T follicular helper cell (primary cell): ENCODE measurements around the gene TRNP1.
"Not testable (repeated sequence)": the region's sequence is repeated elsewhere in the genome, so short reads cannot be mapped to it uniquely, and the experiment has no call there.

ENCODE experiments used
- DNase-seq: peaks from one replicate; pipeline ENCODE4 v3.0.0-alpha.2; 2020; ENCODE audit warnings: low read depth

Gene TRNP1

DNA sequence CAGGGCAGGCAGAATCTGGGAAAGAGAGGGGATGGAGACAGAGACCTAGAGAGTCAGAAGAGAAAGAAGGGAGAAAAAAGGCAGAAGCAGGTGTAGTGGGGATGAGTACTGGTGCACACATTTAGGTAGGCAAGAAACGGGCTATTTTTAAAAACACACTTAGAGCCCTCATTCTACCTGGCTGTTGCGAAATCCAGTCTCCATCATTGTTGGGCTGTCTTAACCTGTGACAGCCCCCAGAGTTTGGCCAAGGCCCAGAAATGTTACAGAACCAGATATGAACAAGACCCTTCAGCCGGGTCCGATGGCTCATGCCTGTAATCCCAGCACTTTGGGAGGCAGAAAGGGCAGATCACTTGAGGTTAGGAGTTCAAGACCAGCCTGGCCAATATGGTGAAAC lies 20.7 kb upstream of the TRNP1 start:
- DNase-seq, result no peak

- no peak for DNase-seq
These were observed 16.6 kb upstream of the TRNP1 start for GRCh38 chr1:26976621-26977510.

DNA sequence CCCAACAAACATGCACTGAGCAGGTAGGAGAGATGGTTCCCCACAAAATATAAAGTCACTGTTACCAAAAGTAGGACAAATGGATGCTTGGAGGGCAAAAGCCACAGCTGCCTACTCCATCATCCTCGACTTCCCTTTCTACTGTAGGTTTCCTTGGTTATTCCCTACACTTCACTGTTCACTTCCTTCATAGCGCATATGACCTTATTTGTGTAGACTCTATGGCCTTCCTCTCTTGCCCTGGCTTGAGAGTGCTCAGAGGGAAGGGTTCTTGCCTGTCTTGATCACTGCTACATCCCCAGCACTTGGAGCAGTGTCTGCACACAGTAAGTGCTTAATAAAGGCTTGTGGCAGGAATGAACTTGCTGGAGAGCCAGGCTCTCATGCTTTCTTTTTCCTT lies 14.6 kb upstream of the TRNP1 start:
- no peak for DNase-seq

DNA sequence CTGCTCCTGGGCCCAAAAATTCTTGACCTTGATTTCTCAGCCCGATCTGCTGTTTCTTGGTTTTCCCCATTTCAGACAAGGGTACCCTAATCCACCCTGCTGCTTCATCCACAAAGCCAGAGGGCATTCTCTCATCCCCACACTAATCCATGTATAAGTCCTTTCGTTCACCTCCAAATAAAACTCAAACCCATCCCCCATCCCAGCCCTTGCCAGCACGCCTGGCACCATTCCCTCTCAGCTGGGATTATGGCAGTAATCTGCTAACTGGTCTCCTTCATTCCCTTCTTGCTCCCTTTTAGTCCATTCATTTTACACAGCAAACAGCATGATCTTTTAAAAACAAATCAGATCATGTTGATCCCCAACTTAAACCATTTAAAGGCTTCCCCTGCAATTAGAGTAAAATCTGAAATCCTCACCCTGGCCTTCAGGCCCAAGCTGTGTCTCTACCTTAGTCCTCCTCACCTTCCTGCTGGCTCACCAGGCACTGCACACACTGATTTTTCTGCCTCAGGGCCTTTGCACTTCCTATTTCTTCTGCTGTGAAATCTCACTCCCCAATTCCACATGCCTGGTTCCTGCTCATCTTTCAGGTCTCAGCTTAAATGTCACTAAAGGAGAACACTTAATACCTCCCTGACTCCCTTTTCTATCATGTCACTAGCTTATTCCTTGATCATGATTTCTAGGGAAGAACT lies 12.2 kb upstream of the TRNP1 start:
- DNase-seq, result no peak

GRCh38 chr1:26983863-26984262 lies 9.6 kb upstream of the TRNP1 start:
- no peak for DNase-seq

DNA sequence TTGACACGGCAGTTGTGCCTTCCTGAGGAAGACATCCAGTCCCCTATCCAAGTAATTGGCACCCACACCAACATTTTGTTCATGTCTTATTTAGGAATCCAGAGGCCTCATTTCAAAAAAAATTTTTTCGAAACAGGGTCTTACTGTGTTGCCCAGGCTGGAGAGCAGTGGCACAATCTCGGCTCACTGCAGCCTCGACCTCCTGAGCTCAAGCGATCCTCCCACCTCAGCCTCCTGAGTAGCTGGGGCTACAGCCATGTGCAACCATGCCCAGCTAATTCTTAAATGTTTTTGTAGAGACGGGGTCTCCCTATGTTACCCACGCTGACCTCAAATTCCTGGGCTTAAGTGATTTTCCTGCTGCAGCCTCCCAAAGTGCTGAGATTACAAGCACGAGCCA lies 9.2 kb upstream of the TRNP1 start:
- DNase-seq, result no peak

DNA sequence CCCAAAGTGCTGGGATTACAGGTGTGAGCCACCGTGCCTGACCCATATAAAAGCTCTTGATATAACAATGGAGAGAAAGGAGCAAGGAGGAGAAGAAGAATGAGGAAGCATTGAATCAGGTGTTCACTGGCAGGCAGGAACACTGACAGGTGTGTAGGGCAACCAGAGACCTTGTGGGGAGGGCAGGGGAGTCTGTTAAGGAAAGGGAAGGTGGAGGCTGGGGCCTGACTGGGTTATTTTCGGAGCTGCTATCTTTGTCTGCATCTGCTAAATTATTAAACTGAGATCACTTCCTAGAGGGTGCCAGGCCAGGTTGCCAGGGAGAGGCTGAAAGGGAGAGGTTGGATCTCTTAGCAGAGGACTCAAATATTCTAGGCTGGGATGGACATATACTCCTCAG lies 6.8 kb upstream of the TRNP1 start:
- DNase-seq, result no peak

DNA sequence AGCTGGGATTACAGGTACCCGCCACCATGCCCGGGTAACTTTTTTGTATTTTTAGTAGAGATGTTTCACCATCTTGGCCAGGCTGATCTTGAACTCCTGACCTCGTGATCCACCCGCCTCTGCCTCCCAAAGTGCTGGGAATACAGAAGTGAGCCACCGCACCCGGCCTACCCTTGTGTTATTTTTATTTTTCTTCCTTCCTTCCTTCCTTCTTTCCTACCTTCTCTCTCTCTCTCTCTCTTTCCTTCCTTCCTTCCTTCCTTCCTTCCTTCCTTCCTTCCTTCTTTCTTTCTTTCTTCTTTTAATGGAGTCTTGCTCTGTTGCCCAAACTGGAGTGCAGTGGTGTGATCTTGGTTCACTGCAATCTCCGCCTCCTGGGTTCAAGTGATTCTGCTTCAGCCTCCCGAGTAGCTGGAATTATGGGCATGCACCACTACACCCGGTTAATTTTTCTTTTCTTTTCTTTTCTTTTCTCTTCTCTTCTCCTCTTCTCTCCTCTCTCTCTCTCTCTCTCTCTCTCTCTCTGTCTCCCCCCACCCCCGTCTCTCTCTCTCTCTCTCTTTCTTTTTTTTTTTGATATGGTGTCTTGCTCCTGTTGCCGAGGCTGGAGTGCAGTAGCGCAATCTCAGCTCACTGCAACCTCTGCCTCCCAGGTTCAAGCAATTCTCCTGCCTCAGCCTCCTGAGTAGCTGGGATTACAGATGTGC lies 3.9 kb upstream of the TRNP1 start:
- not testable (repeated sequence) for DNase-seq

DNA sequence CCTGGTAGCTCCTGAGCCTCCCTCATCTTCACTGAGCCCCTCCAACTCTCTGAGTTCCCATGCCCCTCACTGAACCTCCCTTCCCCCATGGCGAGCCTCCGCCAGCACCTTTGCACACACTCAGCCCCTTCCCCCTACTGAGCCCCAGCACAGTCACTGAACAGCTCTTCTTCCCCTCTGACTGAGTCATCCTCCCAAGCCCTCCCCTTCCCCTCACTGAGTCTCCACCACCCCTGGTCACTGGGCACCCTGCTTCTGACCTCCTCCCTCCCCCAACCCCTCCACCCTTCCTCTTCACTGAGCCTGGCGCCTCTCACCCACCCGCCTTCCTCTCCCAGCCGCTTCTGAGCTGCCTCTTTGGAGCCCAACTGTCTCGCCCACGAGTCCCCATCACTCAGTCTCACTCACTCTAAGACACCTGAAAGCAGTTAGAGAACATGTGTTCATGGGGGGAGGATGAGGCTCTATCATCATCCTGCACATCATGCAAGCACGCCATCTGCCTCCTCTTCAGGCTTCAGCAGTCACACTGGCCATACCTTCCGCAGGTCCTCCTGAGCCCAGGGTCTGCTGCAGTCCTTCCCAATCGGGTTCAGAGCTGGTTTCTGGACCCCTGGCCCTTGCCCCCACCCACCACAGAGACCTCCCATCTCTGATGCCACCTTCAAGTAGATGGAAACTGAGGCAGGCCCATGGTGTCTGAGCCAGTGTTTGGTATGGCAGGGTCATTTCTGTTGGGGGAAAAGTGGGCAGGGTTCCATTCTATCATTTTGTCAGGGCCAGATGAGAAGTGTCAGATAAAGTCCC lies 2.0 kb upstream of the TRNP1 start:
- no peak for DNase-seq

- no peak for DNase-seq
These were observed 711 bp downstream of the TRNP1 start for GRCh38 chr1:26994020-26994786.

DNA sequence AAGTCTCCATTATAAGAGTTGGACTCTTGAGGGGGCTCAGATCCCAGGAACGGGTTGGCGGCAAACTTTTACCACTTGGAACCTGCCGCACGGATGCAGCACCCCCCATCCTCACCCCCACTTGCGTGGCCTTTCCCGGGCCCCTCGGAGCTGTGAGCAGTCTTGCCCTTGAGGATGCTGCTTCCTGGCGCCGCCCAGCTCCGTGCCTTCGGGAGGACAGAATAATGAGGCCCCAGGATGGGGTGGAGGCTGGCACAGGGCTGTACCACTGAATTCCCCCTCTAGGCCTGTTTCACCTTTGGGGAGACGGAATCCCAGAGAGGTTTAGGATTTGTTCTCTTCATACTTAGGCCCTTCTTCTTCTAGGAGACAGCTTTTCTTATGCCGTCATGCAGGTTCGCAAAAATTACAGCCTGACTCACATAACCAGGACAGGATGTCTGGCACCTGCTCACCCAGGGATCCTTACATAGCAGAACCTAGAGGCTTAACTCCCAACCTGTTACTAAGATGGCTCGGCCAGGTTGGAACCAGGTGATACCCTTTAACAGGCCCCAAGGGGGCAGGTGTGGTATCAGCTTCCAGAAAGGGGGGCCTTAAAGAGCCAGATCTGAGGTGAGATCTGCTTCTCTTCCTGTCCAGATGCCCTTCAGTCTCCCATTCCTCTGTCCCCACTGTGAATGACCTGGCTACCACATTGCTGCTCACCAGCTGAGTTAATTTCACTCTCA lies 1.5 kb downstream of the TRNP1 start:
- no peak for DNase-seq

DNA sequence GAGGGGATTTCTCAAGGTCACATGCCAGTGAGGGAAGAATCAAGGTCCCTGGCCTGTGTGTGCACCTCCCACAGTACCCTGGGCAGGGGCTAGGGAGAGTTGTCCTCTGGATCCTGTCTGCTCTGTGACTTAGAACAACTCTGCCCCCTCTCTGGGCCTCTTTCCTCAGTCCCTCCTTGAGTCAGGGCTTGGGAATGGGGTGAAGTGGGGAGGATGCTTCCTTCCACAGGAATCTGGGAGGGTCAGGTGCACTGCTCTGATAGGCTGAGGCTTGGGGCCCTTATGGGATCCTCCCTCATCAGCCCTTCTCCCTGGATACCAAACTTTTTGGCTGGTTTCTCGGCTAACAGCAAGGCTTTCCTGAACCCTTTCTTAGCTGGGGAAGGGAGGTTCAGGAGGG lies 2.5 kb downstream of the TRNP1 start:
- DNase-seq, result no peak

GRCh38 chr1:26996665-26997064 lies 3.2 kb downstream of the TRNP1 start:
- no peak for DNase-seq

- no peak for DNase-seq
These were observed 5.2 kb downstream of the TRNP1 start for GRCh38 chr1:26998429-26999300.

GRCh38 chr1:26999440-26999987 lies 6.0 kb downstream of the TRNP1 start:
- no peak for DNase-seq

- no peak for DNase-seq
These were observed 6.8 kb downstream of the TRNP1 start for GRCh38 chr1:27000090-27000816.

DNA sequence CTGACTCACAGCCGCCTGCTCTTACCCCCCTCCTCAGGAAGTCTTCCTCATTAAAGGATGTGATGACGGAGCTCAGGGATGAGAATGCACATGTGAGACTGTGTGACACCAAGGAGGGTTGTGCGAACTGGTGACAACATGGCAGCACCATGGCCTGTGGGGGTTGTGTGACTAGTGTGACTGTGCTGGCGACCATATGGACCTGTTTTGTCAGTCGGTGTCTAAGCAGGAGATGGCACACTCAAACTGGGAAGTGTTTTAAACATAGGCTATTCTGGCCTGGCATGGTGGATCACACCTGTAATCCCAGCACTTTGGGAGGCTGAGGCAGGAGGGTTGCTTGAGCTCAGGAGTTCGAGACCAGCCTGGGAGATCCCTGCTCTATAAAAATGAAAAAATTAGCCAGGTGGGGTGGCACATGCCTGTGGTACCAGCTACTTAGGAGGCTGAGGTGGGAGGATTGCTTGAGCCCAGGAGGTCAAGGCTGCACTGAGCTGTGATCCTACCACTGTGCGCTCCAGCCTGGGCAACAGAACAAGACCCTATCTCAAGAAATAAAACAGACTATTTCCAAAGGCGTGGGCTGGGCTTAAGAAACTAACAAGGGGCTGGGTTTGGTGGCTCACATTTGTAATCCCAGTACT lies 7.4 kb downstream of the TRNP1 start:
- no peak for DNase-seq
